ENCODE results near the gene LAMTOR5.
"Not testable (repeated sequence)": the region's sequence is repeated elsewhere in the genome, so short reads cannot be mapped to it uniquely, and the experiment has no call there.

Gene LAMTOR5

DNA sequence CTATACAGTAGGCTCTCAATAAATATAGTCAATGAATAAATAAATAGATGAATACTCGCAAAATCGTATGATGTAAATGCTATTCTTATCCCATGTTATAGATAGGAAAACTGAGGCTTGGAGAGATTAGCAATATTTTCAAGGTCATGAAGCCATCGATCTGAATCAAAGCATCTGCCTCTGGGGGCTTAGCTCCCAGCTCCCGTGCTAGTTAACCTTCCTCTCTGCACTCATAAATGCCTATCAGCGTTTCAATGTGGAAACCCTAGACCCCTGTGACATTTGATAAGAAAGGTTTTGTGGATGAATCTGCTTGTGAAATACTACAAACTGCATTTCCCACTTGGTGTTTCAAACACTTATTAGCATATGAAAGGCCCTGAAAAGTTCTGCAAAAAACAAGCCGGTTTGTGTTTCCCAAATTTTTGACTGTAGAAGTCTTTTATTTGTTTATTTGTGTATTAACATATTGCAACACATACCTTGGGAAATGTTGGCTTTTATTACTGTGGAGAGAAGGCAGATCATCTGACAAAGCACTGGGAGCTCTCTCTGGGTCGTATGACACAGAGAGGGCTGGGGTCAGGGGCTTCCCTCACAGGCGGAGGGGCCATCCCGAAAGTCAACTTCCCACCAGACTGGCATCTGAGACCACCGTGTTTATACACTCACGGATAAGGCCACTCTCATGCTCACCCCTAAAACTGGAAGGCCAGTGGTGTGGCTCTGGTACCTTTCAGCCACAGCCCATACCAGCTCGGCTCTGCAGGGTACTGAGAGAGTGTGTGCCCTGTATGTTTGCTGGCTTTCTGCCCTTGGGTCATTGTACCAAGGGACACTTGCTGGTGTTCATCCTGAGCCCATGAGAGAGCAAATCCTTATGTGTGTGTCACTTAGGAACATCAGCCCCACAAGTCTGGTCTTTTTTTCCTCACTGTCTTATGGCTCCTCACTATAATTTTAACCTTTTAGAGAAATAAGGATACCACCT is 42.5 kb upstream of the LAMTOR5 start:
- TF ChIP-seq, protein P1, sequence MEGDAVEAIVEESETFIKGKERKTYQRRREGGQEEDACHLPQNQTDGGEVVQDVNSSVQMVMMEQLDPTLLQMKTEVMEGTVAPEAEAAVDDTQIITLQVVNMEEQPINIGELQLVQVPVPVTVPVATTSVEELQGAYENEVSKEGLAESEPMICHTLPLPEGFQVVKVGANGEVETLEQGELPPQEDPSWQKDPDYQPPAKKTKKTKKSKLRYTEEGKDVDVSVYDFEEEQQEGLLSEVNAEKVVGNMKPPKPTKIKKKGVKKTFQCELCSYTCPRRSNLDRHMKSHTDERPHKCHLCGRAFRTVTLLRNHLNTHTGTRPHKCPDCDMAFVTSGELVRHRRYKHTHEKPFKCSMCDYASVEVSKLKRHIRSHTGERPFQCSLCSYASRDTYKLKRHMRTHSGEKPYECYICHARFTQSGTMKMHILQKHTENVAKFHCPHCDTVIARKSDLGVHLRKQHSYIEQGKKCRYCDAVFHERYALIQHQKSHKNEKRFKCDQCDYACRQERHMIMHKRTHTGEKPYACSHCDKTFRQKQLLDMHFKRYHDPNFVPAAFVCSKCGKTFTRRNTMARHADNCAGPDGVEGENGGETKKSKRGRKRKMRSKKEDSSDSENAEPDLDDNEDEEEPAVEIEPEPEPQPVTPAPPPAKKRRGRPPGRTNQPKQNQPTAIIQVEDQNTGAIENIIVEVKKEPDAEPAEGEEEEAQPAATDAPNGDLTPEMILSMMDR (conservative IDR thresholded peaks at IDR 0.05), result no peak
- H3K27ac ChIP-seq, result no peak overlapping the region

- TF ChIP-seq, protein P1 (conservative IDR thresholded peaks at IDR 0.05), result no peak
- H3K27ac ChIP-seq, result no peak overlapping the region
Observed at GRCh38 chr1:110444561-110444960, 37.1 kb upstream of the LAMTOR5 start.

DNA sequence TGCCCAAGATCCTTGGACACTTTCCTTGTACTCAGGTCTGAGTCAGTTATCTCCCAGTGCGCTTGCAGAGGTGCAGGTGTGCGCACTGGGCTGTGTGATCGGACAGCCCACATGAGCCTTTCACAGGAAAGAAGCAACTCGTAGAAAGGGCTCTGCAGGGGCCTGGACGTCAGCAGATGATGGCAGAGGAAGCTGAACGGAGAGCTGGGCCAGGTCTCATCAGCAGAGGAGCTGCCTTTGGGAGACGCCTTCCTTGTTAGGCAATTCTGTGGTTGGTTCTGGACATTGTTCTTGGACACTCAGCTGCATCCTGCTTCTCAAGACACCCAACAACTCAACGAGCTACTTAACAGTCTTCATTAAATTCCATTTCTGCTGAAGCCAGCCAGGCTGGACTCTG is 36.0 kb upstream of the LAMTOR5 start:
- no peak overlapping the region for H3K27ac ChIP-seq
- TF ChIP-seq, protein P1 (conservative IDR thresholded peaks at IDR 0.05), result no peak

GRCh38 chr1:110441888-110442287 is 34.4 kb upstream of the LAMTOR5 start:
- TF ChIP-seq, protein P1 (conservative IDR thresholded peaks at IDR 0.05), result no peak

GRCh38 chr1:110440877-110441276 is 33.4 kb upstream of the LAMTOR5 start:
- TF ChIP-seq, protein P1 (conservative IDR thresholded peaks at IDR 0.05), result no peak
- no peak overlapping the region for H3K27ac ChIP-seq

More at GRCh38 chr1:110441888-110442287, 34.4 kb upstream of the LAMTOR5 start:
- no peak overlapping the region for H3K27ac ChIP-seq

DNA sequence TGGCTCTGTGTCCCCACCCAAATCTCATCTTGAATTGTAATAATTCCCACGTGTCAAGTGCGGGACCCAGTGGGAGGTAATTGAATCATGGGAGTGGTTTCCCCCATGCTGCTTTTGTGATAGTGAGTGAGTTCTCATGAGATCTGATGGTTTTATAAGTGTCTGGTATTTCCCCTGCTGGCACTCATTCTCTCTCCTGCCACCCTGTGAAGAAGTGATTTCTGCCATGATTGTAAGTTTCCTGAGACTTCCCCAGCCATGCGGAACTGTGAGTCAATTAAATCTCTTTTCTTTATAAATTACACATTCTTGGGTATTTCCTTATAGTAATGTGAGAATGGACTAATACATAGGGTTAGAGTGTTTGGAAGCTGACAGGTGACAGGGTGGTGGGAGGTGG is 32.4 kb upstream of the LAMTOR5 start:
- H3K27ac ChIP-seq, result not testable (repeated sequence)

DNA sequence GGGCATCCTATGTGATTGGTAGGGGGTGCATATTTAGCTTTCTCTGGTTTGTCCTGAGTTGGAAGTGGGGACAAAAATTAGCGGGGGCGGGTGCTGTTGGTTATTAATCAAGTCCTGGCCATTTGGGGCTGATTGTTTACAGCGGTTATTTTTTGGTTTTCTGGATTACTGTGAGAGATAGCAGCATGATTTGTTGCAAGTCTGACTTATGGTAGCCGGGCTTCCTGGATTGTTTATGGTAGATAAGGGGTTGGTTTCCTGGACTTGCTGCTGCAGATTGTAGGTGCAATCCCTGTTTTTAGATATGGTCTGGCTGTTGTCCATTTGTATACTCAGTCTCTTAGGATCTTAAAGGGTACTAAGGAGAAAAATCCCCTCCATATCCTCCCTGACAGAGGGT is 31.4 kb upstream of the LAMTOR5 start:
- TF ChIP-seq, protein P1 (conservative IDR thresholded peaks at IDR 0.05), result no peak

GRCh38 chr1:110437645-110438299 is 30.3 kb upstream of the LAMTOR5 start:
- H3K27ac ChIP-seq, result not testable (repeated sequence)

More for the DNA sequence above, 31.4 kb upstream of the LAMTOR5 start:
- H3K27ac ChIP-seq, result no peak overlapping the region

All from VCaP (cell line).